ENCODE results near the gene SUSD2. TPM values are rescaled to one million over a fixed set of nuclear protein-coding genes. Genes with fewer than 3 reads are reported as not detected.
A peak's percentile ranks its signal among the peaks of the same experiment; 100 is the strongest.
"Not testable (repeated sequence)": the region's sequence is repeated elsewhere in the genome, so short reads cannot be mapped to it uniquely, and the experiment has no call there.

SUSD2 gene
- total RNA-seq: under 1 TPM; 0.55 to 0.60 TPM

- DNase-seq (no peak), ATAC-seq (replicated peaks in 1 of 2) (no peak)
- Mint-ChIP-seq H3K36me3 (ENCODE audit: insufficient read depth in 2 of 2) (no peaks in the 10 kb centered on the region), H3K27ac (no peak within 1 kb of the TSS), H3K27me3 (ENCODE audit: low read depth) (no peaks in the 10 kb centered on the region), H3K4me1 (ENCODE audit: low read depth) (no peaks in the 10 kb centered on the region), H3K9me3 (no peaks in the 10 kb centered on the region), H3K4me3 (no peak within 1 kb of the TSS)
These were observed at the start of gene SUSD2 for GRCh38 chr22:24181088-24181995. Gene SUSD2 (plus strand): TSS chr22:24181487. CDS start chr22:24181520, 33 bp downstream.

- H3K4me1 Mint-ChIP-seq (ENCODE audit: low read depth): peaks cover 38% of the 10 kb centered on the region
- no peak overlapping the region for H3K4me3 Mint-ChIP-seq
- ATAC-seq (replicated peaks in 1 of 2) (peak in 1 of 2 donors; percentile 30), DNase-seq (no peak)
- no peaks in the 10 kb centered on the region for H3K27me3 Mint-ChIP-seq (ENCODE audit: low read depth)
- no peak overlapping the region for H3K27ac Mint-ChIP-seq
- no peaks in the 10 kb centered on the region for H3K9me3 Mint-ChIP-seq
- peaks cover 3 to 5% of the 10 kb centered on the region in 2 donors for H3K36me3 Mint-ChIP-seq (ENCODE audit: insufficient read depth in 2 of 2)
These were observed 47.9 kb upstream of the SUSD2 start for GRCh38 chr22:24133187-24133965.

GRCh38 chr22:24134090-24134846, 47.0 kb upstream of the SUSD2 start:
- Mint-ChIP-seq H3K27me3 (ENCODE audit: low read depth) (no peaks in the 10 kb centered on the region), H3K4me3 (no peak overlapping the region), H3K4me1 (ENCODE audit: low read depth) (peaks cover 31% of the 10 kb centered on the region), H3K27ac (no peak overlapping the region), H3K36me3 (ENCODE audit: insufficient read depth in 2 of 2) (peaks cover 3 to 5% of the 10 kb centered on the region in 2 donors), H3K9me3 (no peaks in the 10 kb centered on the region)
- ATAC-seq (replicated peaks in 1 of 2): peak; percentile 62 to 69
- DNase-seq: peak; percentile 46 to 60

DNA sequence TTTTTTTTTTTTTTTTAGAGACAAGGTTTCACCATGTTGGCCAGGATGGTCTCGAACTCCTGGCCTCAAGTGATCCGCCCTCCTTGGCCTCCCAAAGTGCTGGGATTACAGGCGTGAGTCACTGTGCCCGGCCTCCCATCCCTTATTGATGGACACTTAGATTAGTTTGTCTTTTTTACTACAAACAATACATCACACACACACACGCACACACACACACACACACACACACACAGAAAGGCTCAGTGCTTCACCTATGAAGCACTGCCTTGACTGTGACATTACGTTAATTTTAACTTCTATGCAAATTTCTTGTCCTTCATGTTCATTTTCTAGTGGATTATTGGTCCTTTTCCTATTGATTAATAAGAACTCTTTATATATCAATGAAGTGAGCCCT, 44.8 kb upstream of the SUSD2 start:
- not testable (repeated sequence) for H3K27ac Mint-ChIP-seq; H3K36me3 Mint-ChIP-seq (ENCODE audit: insufficient read depth in 2 of 2); H3K27me3 Mint-ChIP-seq (ENCODE audit: low read depth); ATAC-seq (replicated peaks in 1 of 2); DNase-seq; H3K9me3 Mint-ChIP-seq; H3K4me3 Mint-ChIP-seq
- H3K4me1 Mint-ChIP-seq (ENCODE audit: low read depth): peaks cover 47% of the 10 kb centered on the region

DNA sequence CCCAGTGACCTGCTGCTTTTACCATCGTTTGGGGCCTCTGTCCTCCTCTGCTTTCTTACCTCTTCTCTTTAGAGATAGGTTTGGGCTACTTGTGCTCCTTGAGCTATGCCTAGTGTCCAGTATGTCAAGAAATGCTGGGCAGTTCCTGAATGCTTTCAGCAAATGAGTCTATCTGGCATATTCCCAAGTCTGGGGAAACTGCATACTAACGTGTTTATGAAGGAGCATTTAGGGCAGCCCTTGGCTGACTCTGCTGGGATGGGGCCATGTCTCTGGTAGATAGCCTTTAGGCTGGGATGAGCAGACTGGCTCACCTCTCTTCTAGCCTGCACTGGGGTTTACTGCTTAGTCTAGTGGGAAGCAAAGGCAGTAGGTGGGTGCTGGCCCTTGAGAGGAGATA, 43.7 kb upstream of the SUSD2 start:
- DNase-seq (no peak), ATAC-seq (replicated peaks in 1 of 2) (no peak)
- Mint-ChIP-seq H3K27me3 (ENCODE audit: low read depth) (no peaks in the 10 kb centered on the region), H3K4me3 (no peak overlapping the region), H3K27ac (peak overlapping the region; percentile 17), H3K36me3 (ENCODE audit: insufficient read depth in 2 of 2) (peaks cover 3 to 5% of the 10 kb centered on the region in 2 donors), H3K9me3 (no peaks in the 10 kb centered on the region), H3K4me1 (ENCODE audit: low read depth) (peaks cover 56% of the 10 kb centered on the region)

DNA sequence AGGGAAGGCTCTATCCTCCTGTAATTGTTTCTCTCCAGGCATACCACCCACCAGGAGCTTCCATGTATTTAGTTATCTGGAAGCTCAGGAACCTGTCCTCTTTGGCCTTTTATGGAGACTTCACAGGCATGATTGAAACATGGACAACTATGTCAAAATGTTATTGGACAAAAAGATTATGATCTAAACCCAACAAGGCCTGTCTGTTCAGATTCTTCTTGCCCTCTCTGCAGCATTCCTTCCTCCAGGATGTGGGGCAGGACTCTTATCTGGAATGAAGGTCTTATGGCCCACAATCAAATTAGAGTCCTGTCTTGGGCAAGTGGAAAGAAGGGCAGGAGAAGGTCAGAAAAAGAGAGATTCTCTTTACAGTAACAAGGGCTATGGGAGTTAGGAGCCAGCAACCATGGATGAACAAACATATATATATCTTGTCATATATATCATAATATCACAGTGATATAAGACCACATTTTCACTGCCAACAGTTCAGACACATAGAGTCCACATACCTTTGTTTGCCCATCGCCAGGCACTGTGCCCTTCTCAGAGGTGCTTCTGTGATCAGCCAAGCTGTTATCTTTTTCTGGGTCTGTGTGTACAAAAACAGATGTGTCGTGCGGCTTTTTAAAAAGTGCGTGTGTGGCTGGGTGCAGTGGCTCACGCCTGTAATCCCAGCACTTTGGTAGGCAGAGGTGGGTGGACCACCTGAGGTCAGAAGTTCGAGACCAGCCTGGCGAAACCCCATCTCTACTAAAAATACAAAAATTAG, 42.5 kb upstream of the SUSD2 start:
- ATAC-seq (replicated peaks in 1 of 2) (no peak), DNase-seq (no peak)
- no peaks in the 10 kb centered on the region for H3K9me3 Mint-ChIP-seq
- H3K36me3 Mint-ChIP-seq (ENCODE audit: insufficient read depth in 2 of 2): peaks cover 3 to 5% of the 10 kb centered on the region in 2 donors
- no peaks in the 10 kb centered on the region for H3K27me3 Mint-ChIP-seq (ENCODE audit: low read depth)
- no peak overlapping the region for H3K27ac Mint-ChIP-seq
- H3K4me1 Mint-ChIP-seq (ENCODE audit: low read depth): peaks cover 48% of the 10 kb centered on the region
- H3K4me3 Mint-ChIP-seq: no peak overlapping the region

DNA sequence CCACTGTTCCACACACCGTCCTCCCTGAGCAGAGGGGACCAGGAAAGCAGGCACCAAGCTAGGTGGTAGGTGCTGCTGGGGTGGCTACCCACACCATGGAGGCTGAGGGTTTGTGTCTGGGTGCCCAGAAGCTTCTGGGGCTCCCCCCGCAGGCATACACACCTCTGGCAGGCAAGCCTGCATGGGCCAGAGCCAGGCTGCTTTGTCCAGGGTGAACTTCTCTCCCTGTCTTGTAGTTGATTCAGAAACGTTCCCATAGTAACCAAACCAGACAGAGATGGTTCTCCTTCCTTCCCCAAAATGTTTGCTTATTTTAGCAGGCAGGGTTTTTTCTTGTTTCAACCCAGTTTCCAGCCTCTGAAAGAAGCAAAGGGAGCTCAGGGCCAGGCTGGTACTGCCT, 40.9 kb upstream of the SUSD2 start:
- no peaks in the 10 kb centered on the region for H3K27me3 Mint-ChIP-seq (ENCODE audit: low read depth)
- H3K4me3 Mint-ChIP-seq: no peak overlapping the region
- H3K4me1 Mint-ChIP-seq (ENCODE audit: low read depth): peaks cover 47% of the 10 kb centered on the region

DNA sequence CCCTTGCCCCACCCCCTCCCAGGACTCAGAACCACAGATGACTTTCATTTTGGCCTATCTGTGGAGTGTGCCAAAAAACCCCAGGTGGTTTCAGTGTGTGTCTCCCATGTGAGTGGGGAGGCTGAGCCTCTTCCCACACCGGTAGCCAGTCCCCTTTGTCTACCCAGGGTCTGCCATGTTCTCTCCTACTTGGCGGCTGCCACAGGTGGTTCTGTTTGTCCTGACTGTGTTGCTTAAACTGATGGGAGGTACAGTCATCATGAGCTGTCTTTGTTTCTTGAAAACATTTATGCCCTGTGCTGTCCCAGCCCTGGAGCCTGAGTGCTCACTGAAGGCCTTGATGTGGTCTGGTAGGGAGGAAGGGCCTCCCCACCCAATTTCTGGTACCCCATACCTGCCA, 39.7 kb upstream of the SUSD2 start:
- peak overlapping the region; percentile 4 to 37 for H3K4me3 Mint-ChIP-seq

More for the DNA sequence above, 40.9 kb upstream of the SUSD2 start:
- ATAC-seq (replicated peaks in 1 of 2) (no peak), DNase-seq (no peak)
- peaks cover 3 to 5% of the 10 kb centered on the region in 2 donors for H3K36me3 Mint-ChIP-seq (ENCODE audit: insufficient read depth in 2 of 2)
- no peaks in the 10 kb centered on the region for H3K9me3 Mint-ChIP-seq
- H3K27ac Mint-ChIP-seq: no peak overlapping the region

DNA sequence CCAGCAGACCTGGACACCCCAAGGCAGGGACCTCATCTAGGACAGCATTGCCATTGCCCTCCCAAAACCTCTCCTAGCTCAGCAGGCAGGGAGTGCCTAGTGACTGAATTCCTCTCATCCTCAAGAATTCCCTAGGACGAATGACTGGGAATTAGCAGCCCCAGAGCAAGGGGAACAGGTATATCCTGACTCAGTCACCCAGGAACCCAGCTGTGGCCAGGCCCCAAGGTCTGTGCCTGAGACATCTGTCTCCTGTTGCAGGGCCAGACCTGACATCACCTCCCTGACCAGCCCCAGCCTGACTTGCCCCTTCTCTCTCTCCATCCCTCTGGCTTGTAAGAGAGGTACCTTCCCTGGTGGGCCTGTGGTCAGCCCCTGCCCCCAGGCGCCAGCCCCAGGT, 39.0 kb upstream of the SUSD2 start:
- peak overlapping the region in 1 of 2 donors; percentile 4 for H3K4me3 Mint-ChIP-seq
- H3K27me3 Mint-ChIP-seq (ENCODE audit: low read depth): no peaks in the 10 kb centered on the region
- H3K4me1 Mint-ChIP-seq (ENCODE audit: low read depth): peaks cover 59% of the 10 kb centered on the region
- no peak for DNase-seq
- H3K27ac Mint-ChIP-seq: no peak overlapping the region
- H3K9me3 Mint-ChIP-seq: no peaks in the 10 kb centered on the region
- H3K36me3 Mint-ChIP-seq (ENCODE audit: insufficient read depth in 2 of 2): peaks cover 2 to 4% of the 10 kb centered on the region in 2 donors
- no peak for ATAC-seq (replicated peaks in 1 of 2)

More for the DNA sequence above, 39.7 kb upstream of the SUSD2 start:
- H3K36me3 Mint-ChIP-seq (ENCODE audit: insufficient read depth in 2 of 2): peaks cover 2 to 5% of the 10 kb centered on the region in 2 donors
- ATAC-seq (replicated peaks in 1 of 2) (peak; percentile 87 to 88), DNase-seq (peak; percentile 33 to 54)
- H3K27me3 Mint-ChIP-seq (ENCODE audit: low read depth): no peaks in the 10 kb centered on the region
- H3K27ac Mint-ChIP-seq: no peak overlapping the region
- H3K4me1 Mint-ChIP-seq (ENCODE audit: low read depth): peaks cover 58% of the 10 kb centered on the region
- no peaks in the 10 kb centered on the region for H3K9me3 Mint-ChIP-seq

- H3K9me3 Mint-ChIP-seq: no peaks in the 10 kb centered on the region
- H3K27me3 Mint-ChIP-seq (ENCODE audit: low read depth): no peaks in the 10 kb centered on the region
- peak overlapping the region in 1 of 2 donors; percentile 24 for H3K4me3 Mint-ChIP-seq
- H3K4me1 Mint-ChIP-seq (ENCODE audit: low read depth): peaks cover 63% of the 10 kb centered on the region
- no peak overlapping the region for H3K27ac Mint-ChIP-seq
- DNase-seq: no peak
- ATAC-seq (replicated peaks in 1 of 2): no peak
- H3K36me3 Mint-ChIP-seq (ENCODE audit: insufficient read depth in 2 of 2): peaks cover 0 to 2% of the 10 kb centered on the region in 2 donors
These were observed 38.5 kb upstream of the SUSD2 start for GRCh38 chr22:24142831-24143230.

DNA sequence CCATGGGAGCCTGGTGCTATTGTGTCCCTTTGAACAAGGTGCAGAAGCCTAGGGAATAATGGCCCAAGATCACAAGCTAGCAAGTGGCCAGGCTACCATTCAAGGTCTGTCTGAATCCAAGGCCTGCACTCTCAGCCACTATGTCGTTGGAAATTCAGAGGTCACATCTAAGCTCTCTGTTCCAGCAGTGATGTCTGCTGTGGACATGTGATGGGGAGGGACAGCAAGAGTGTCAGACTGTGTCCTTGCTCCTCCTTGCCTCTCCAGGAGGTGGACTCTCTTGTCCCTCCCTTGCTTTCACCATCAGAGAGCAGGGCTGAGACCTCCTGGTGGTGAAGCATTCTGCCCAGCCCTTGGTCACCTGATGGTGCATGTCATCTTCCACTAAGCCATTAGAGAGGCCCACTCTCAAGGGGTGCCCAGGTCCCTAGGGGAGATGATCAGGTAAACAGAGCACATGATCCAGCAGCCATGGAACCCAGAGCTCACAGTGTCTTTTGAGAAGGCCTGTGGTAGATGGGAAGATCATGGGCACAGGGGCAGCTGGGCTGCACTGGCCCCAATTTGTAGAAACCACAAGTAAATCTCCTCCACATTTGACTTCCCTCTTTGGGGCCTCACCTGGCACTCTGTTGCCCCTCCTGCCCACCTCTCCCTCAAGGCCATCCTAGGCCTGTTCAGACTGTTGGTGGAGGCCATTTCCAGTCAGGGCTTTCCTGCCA, 37.1 kb upstream of the SUSD2 start:
- ATAC-seq (replicated peaks in 1 of 2) (no peak), DNase-seq (no peak)
- no peaks in the 10 kb centered on the region for H3K27me3 Mint-ChIP-seq (ENCODE audit: low read depth)
- peaks cover 63% of the 10 kb centered on the region for H3K4me1 Mint-ChIP-seq (ENCODE audit: low read depth)
- H3K36me3 Mint-ChIP-seq (ENCODE audit: insufficient read depth in 2 of 2): peaks cover 0 to 2% of the 10 kb centered on the region in 2 donors
- no peak overlapping the region for H3K4me3 Mint-ChIP-seq
- no peak overlapping the region for H3K27ac Mint-ChIP-seq
- no peaks in the 10 kb centered on the region for H3K9me3 Mint-ChIP-seq

- Mint-ChIP-seq H3K27me3 (ENCODE audit: low read depth) (no peaks in the 10 kb centered on the region), H3K9me3 (no peaks in the 10 kb centered on the region), H3K36me3 (ENCODE audit: insufficient read depth in 2 of 2) (peaks cover 0 to 2% of the 10 kb centered on the region in 2 donors), H3K4me1 (ENCODE audit: low read depth) (peaks cover 61% of the 10 kb centered on the region), H3K4me3 (no peak overlapping the region), H3K27ac (no peak overlapping the region)
- ATAC-seq (replicated peaks in 1 of 2): no peak
- no peak for DNase-seq
These were observed 36.6 kb upstream of the SUSD2 start for GRCh38 chr22:24144778-24145085.

All from activated T-cell treated with anti-CD3 and anti-CD28 coated beads, Interleukin-2, amount 50 U/mL, for 72 hours (primary cell).